Putamen (tissue), 1 donor: Measurements from ENCODE around the gene TMEFF1.
A peak's percentile ranks its signal among the peaks of the same experiment; 100 is the strongest.

ENCODE experiments used
- DNase-seq: peaks from one replicate; pipeline ENCODE4 v3.0.0-alpha.2; 2016; ENCODE audit warnings: low spot score

Gene TMEFF1

GRCh38 chr9:100447041-100447440 is 25.9 kb upstream of the TMEFF1 start:
- no peak for DNase-seq

GRCh38 chr9:100448266-100448665 is 24.7 kb upstream of the TMEFF1 start:
- DNase-seq: no peak

GRCh38 chr9:100449420-100449819 is 23.5 kb upstream of the TMEFF1 start:
- no peak for DNase-seq

- no peak for DNase-seq
These were observed 20.1 kb upstream of the TMEFF1 start for GRCh38 chr9:100452894-100453293.

GRCh38 chr9:100455470-100455869 is 17.5 kb upstream of the TMEFF1 start:
- DNase-seq: no peak

- no peak for DNase-seq
These were observed 15.4 kb upstream of the TMEFF1 start for GRCh38 chr9:100457517-100457916.

- no peak for DNase-seq
These were observed 13.0 kb upstream of the TMEFF1 start for GRCh38 chr9:100459963-100460362.

- DNase-seq: peak; percentile 81
These were observed 7.7 kb upstream of the TMEFF1 start for GRCh38 chr9:100465274-100465673.

- DNase-seq: no peak
These were observed 7.2 kb upstream of the TMEFF1 start for GRCh38 chr9:100465761-100466160.

- DNase-seq: no peak
These were observed 6.6 kb upstream of the TMEFF1 start for GRCh38 chr9:100466171-100466828.

GRCh38 chr9:100466829-100467221 is 6.1 kb upstream of the TMEFF1 start:
- no peak for DNase-seq

GRCh38 chr9:100468041-100468440 is 4.9 kb upstream of the TMEFF1 start:
- no peak for DNase-seq

GRCh38 chr9:100472268-100472667 is 681 bp upstream of the TMEFF1 start:
- DNase-seq: no peak

- no peak for DNase-seq
These were observed 530 bp downstream of the TMEFF1 start for GRCh38 chr9:100473276-100474081.

- DNase-seq: no peak
These were observed 1.4 kb downstream of the TMEFF1 start for GRCh38 chr9:100474082-100474923.

- no peak for DNase-seq
These were observed 2.0 kb downstream of the TMEFF1 start for GRCh38 chr9:100474924-100475276.

GRCh38 chr9:100477241-100477640 is 4.3 kb downstream of the TMEFF1 start:
- DNase-seq: no peak

- no peak for DNase-seq
These were observed 5.2 kb downstream of the TMEFF1 start for GRCh38 chr9:100478192-100478591.

- no peak for DNase-seq
These were observed 6.9 kb downstream of the TMEFF1 start for GRCh38 chr9:100479820-100480219.

GRCh38 chr9:100485196-100485595 is 12.2 kb downstream of the TMEFF1 start:
- no peak for DNase-seq

GRCh38 chr9:100486479-100487176 is 13.7 kb downstream of the TMEFF1 start:
- DNase-seq: no peak

GRCh38 chr9:100488177-100488576 is 15.2 kb downstream of the TMEFF1 start:
- no peak for DNase-seq
